ENCODE measurements around the gene MYH13.
"Not testable (repeated sequence)": the region's sequence is repeated elsewhere in the genome, so short reads cannot be mapped to it uniquely, and the experiment has no call there.

Gene MYH13

DNA sequence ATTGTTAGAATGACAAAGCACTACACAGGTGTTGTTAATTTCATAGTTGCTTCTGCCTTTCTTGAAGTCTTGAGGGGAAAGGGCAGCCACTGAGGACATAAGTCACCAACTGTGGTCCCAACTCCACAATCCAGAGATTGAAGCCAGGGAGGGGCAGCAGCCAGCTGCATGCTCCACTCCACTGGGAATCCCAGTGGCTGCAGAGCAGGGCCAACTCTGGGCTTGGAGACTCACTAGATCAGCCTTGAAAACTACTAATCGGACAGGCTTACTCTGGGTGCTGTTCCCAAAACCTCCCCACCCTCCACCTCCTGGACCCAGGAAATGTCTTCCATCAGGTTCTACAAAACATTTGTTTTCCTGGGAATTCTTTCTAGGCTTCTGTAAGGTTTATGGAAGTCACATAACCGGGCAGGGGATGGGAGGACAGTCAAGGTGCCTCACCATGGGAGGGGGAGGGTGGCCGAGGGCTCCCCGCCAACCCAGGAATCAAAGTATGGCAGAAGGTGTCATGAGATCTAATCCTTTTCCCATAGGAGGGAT, 68.0 kb downstream of the MYH13 start:
- no peak for DNase-seq (ENCODE audit: low read depth)
- TF ChIP-seq POLR2A (IDR thresholded peaks at IDR 0.05; ENCODE audit: extremely low read depth, insufficient read length) (no peak), MAX (IDR thresholded peaks at IDR 0.05; ENCODE audit: low read depth, low read length) (no peak), CTCF (IDR thresholded peaks at IDR 0.05; ENCODE audit: low read depth, low read length) (no peak), MYC (IDR thresholded peaks at IDR 0.05; ENCODE audit: low read depth, low read length) (no peak)
- no peak overlapping the region for H3K4me3 ChIP-seq (ENCODE audit: low read depth, low read length)

- TF ChIP-seq MAX (IDR thresholded peaks at IDR 0.05; ENCODE audit: low read depth, low read length) (no peak), CTCF (IDR thresholded peaks at IDR 0.05; ENCODE audit: low read depth, low read length) (no peak), MYC (IDR thresholded peaks at IDR 0.05; ENCODE audit: low read depth, low read length) (no peak), POLR2A (IDR thresholded peaks at IDR 0.05; ENCODE audit: extremely low read depth, insufficient read length) (no peak)
- no peak overlapping the region for H3K4me3 ChIP-seq (ENCODE audit: low read depth, low read length)
- no peak for DNase-seq (ENCODE audit: low read depth)
These were observed 75.1 kb downstream of the MYH13 start for GRCh38 chr17:10297691-10298090.

GRCh38 chr17:10295728-10296343, 77.0 kb downstream of the MYH13 start:
- peak; percentile 77 for DNase-seq (ENCODE audit: low read depth)
- TF ChIP-seq MYC (IDR thresholded peaks at IDR 0.05; ENCODE audit: low read depth, low read length) (0 out of 2 replicates have a peak, but pooled peaks have one; percentile 11), MAX (IDR thresholded peaks at IDR 0.05; ENCODE audit: low read depth, low read length) (peak; percentile 44; the same call in 1 of the 2 replicates), CTCF (IDR thresholded peaks at IDR 0.05; ENCODE audit: low read depth, low read length) (peak; percentile 86), POLR2A (IDR thresholded peaks at IDR 0.05; ENCODE audit: extremely low read depth, insufficient read length) (no peak)
- H3K4me3 ChIP-seq (ENCODE audit: low read depth, low read length) = no peak overlapping the region

- H3K4me3 ChIP-seq (ENCODE audit: low read depth, low read length) = no peak overlapping the region
- TF ChIP-seq MYC (IDR thresholded peaks at IDR 0.05; ENCODE audit: low read depth, low read length) = no peak
- TF ChIP-seq CTCF (IDR thresholded peaks at IDR 0.05; ENCODE audit: low read depth, low read length) = no peak
- TF ChIP-seq MAX (IDR thresholded peaks at IDR 0.05; ENCODE audit: low read depth, low read length) = no peak
- no peak for TF ChIP-seq POLR2A (IDR thresholded peaks at IDR 0.05; ENCODE audit: extremely low read depth, insufficient read length)
- DNase-seq (ENCODE audit: low read depth) = no peak
These were observed 78.6 kb downstream of the MYH13 start for GRCh38 chr17:10294180-10294579.

- no peak for TF ChIP-seq CTCF (IDR thresholded peaks at IDR 0.05; ENCODE audit: low read depth, low read length)
- no peak for TF ChIP-seq MYC (IDR thresholded peaks at IDR 0.05; ENCODE audit: low read depth, low read length)
- no peak for TF ChIP-seq POLR2A (IDR thresholded peaks at IDR 0.05; ENCODE audit: extremely low read depth, insufficient read length)
- TF ChIP-seq MAX (IDR thresholded peaks at IDR 0.05; ENCODE audit: low read depth, low read length) = peak; percentile 3; the same call in 1 of the 2 replicates
- DNase-seq (ENCODE audit: low read depth) = peak; percentile 49
- no peak overlapping the region for H3K4me3 ChIP-seq (ENCODE audit: low read depth, low read length)
These were observed 80.5 kb downstream of the MYH13 start for GRCh38 chr17:10292057-10292937.

GRCh38 chr17:10291576-10291975, 81.2 kb downstream of the MYH13 start:
- H3K4me3 ChIP-seq (ENCODE audit: low read depth, low read length); DNase-seq (ENCODE audit: low read depth): not testable (repeated sequence)

Data from NB4 (cell line).